ENCODE measurements around the gene PTPRG. TPM values are rescaled to one million over a fixed set of nuclear protein-coding genes. Genes with fewer than 3 reads are reported as not detected.

The PTPRG gene
- total and polyA plus RNA-seq, 10 of the 15 experiments (the other 5 are each of a cell fraction or from before 2014, with no cell fraction given) = 0.29 to 20.7 (median 1.4) TPM

GRCh38 chr3:61808526-61808925 is 247.2 kb downstream of the PTPRG start:
- CTCF ChIA-PET = no interaction called here
- no peak overlapping the region for H2AFZ ChIP-seq (ENCODE audit: control insufficient read depth, low read depth, low read length)
- ATAC-seq = no peak
- no peak for TF ChIP-seq SIN3A (IDR thresholded peaks at IDR 0.05; ENCODE audit: low read depth, low read length)
- no peak for TF ChIP-seq GATAD2B (conservative IDR thresholded peaks at IDR 0.05; ENCODE audit: low read depth)
- TF ChIP-seq, protein P1, sequence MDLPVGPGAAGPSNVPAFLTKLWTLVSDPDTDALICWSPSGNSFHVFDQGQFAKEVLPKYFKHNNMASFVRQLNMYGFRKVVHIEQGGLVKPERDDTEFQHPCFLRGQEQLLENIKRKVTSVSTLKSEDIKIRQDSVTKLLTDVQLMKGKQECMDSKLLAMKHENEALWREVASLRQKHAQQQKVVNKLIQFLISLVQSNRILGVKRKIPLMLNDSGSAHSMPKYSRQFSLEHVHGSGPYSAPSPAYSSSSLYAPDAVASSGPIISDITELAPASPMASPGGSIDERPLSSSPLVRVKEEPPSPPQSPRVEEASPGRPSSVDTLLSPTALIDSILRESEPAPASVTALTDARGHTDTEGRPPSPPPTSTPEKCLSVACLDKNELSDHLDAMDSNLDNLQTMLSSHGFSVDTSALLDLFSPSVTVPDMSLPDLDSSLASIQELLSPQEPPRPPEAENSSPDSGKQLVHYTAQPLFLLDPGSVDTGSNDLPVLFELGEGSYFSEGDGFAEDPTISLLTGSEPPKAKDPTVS (IDR thresholded peaks at IDR 0.05; ENCODE audit: low read depth, low read length) = no peak
- TF ChIP-seq POLR2AphosphoS2 (IDR thresholded peaks at IDR 0.05; ENCODE audit: low read depth, low read length) = no peak
- TF ChIP-seq ZNF384 (IDR thresholded peaks at IDR 0.05; ENCODE audit: borderline replicate concordance, low read depth, low read length) = no peak
- TF ChIP-seq, protein P2, sequence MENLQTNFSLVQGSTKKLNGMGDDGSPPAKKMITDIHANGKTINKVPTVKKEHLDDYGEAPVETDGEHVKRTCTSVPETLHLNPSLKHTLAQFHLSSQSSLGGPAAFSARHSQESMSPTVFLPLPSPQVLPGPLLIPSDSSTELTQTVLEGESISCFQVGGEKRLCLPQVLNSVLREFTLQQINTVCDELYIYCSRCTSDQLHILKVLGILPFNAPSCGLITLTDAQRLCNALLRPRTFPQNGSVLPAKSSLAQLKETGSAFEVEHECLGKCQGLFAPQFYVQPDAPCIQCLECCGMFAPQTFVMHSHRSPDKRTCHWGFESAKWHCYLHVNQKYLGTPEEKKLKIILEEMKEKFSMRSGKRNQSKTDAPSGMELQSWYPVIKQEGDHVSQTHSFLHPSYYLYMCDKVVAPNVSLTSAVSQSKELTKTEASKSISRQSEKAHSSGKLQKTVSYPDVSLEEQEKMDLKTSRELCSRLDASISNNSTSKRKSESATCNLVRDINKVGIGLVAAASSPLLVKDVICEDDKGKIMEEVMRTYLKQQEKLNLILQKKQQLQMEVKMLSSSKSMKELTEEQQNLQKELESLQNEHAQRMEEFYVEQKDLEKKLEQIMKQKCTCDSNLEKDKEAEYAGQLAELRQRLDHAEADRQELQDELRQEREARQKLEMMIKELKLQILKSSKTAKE (IDR thresholded peaks at IDR 0.05; ENCODE audit: low read depth, poor library complexity, severe bottlenecking) = no peak
- TF ChIP-seq SMAD5 (IDR thresholded peaks at IDR 0.05; ENCODE audit: low read depth) = no peak
- no peak for TF ChIP-seq PRDM15 (CRISPR knock-in tag; IDR thresholded peaks at IDR 0.05)
- TF ChIP-seq FOXK2 (IDR thresholded peaks at IDR 0.05) = no peak
- TF ChIP-seq DPF2 (IDR thresholded peaks at IDR 0.05) = no peak
- no peak for TF ChIP-seq CBX3 (IDR thresholded peaks at IDR 0.05; ENCODE audit: borderline replicate concordance, low read depth)
- TF ChIP-seq HDAC2 (IDR thresholded peaks at IDR 0.05) = no peak
- no peak for TF ChIP-seq BMI1 (IDR thresholded peaks at IDR 0.05; ENCODE audit: borderline replicate concordance)
- TF ChIP-seq SRF (IDR thresholded peaks at IDR 0.05; ENCODE audit: low read depth in 2 of 2, low read length in 2 of 2) = no peak
- TF ChIP-seq PKNOX1 (IDR thresholded peaks at IDR 0.05) = no peak
- no peak for TF ChIP-seq POLR2A (IDR thresholded peaks at IDR 0.05; ENCODE audit: low read depth, low read length)
- no peak for TF ChIP-seq CHD1 (IDR thresholded peaks at IDR 0.05; ENCODE audit: low read depth, low read length)
- TF ChIP-seq TARDBP (IDR thresholded peaks at IDR 0.05; ENCODE audit: borderline replicate concordance) = no peak
- TF ChIP-seq RFX5 (IDR thresholded peaks at IDR 0.05; ENCODE audit: low read depth, low read length) = no peak

More at GRCh38 chr3:61808526-61808925, 247.2 kb downstream of the PTPRG start:
- no peaks in the 10 kb centered on the region for H3K9me3 ChIP-seq (replicated peaks; ENCODE audit: control insufficient read depth, insufficient read depth, low read length)
- intact Hi-C loops (cut with micrococcal nuclease; ENCODE audit: unreplicated experiment) = no loop called here
- POLR2A ChIA-PET = interaction anchor here (1.7 kb wide), 1 partner anchor 14 kb away, joined by 7 read pairs; no protein-coding TSS in a partner anchor
- DNase-seq (ENCODE audit: low read depth, low spot score) (no peak), FAIRE-seq (no peak)
- no peak overlapping the region for H3K27ac ChIP-seq (ENCODE audit: control insufficient read depth, insufficient read depth)
- SMC1A ChIA-PET (ENCODE audit: uncharacterized antibody, unreplicated experiment) = interaction anchor here (0.6 to 2.0 kb wide), 13 partner anchors 8 to 379 kb away, joined by 3 to 10 read pairs (median 4); no protein-coding TSS in a partner anchor
- no peaks in the 10 kb centered on the region for H3K27me3 ChIP-seq (replicated peaks in 1 of 2; ENCODE audit: control insufficient read depth in 2 of 2, insufficient read depth in 2 of 2, low read length in 1 of 2)
- no TSS peak for BruUV-seq (replicated peaks)
- no peaks in the 10 kb centered on the region for H3K36me3 ChIP-seq (ENCODE audit: control insufficient read depth in 2 of 2, insufficient read depth in 2 of 2, low read length in 1 of 2)
- no peak overlapping the region for H3K4me3 ChIP-seq
- in situ Hi-C loops (cut with MboI) = no loop called here
- RAD21 ChIA-PET (ENCODE audit: unreplicated experiment) = interaction anchor here (0.8 to 1.0 kb wide), 2 partner anchors 11 to 227 kb away, joined by 3 to 5 read pairs; no protein-coding TSS in a partner anchor
- no peak overlapping the region for H3K4me2 ChIP-seq (ENCODE audit: control insufficient read depth, insufficient read depth)
- H3K79me2 ChIP-seq (ENCODE audit: control insufficient read depth, insufficient read depth, low read length) = no peaks in the 10 kb centered on the region
- no peaks in the 10 kb centered on the region for H3K4me1 ChIP-seq (ENCODE audit: control insufficient read depth, insufficient read depth, low read length)
- 41% methylated on average over 5 of the region's 5 CpGs for WGBS (ENCODE audit: insufficient coverage, insufficient replicate concordance, low lambda C conversion rate, missing lambda C conversion rate)
- H3K9ac ChIP-seq (ENCODE audit: control insufficient read depth, insufficient read depth, low read length) = no peak overlapping the region
- H4K20me1 ChIP-seq (ENCODE audit: control insufficient read depth, insufficient read depth) = no peaks in the 10 kb centered on the region
